GM12874 (cell line): Measurements from ENCODE around the gene PSMD14.

Experiments
- TF ChIP-seq, protein P1 (sequence below): IDR thresholded peaks from 2 replicates; pipeline ENCODE4 v1.5.1; 2011; ENCODE audit warnings: low read depth, mild to moderate bottlenecking, control low read depth, low read length, moderate library complexity; ENCODE audit not compliant: insufficient read depth

Gene PSMD14

DNA sequence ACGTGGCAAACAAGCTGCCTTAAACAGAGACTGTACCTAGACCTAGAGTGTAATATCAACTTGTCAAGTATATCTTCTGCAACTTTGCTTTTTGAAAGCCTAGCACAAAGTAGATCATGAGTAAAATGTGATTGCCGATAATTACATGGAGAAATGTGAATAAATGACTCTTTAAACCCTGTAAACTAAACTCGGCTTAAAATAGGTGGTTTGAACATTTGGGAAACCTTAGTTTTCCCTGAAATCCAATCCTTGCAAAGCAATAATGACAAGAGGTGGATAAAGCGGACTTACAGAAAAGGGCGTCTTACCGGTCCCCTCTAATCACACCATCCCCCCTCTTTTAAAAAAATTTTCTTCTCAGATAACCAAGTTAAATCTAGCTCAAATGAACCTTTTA, 549 bp upstream of the PSMD14 start:
- TF ChIP-seq, protein P1, sequence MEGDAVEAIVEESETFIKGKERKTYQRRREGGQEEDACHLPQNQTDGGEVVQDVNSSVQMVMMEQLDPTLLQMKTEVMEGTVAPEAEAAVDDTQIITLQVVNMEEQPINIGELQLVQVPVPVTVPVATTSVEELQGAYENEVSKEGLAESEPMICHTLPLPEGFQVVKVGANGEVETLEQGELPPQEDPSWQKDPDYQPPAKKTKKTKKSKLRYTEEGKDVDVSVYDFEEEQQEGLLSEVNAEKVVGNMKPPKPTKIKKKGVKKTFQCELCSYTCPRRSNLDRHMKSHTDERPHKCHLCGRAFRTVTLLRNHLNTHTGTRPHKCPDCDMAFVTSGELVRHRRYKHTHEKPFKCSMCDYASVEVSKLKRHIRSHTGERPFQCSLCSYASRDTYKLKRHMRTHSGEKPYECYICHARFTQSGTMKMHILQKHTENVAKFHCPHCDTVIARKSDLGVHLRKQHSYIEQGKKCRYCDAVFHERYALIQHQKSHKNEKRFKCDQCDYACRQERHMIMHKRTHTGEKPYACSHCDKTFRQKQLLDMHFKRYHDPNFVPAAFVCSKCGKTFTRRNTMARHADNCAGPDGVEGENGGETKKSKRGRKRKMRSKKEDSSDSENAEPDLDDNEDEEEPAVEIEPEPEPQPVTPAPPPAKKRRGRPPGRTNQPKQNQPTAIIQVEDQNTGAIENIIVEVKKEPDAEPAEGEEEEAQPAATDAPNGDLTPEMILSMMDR: no peak

DNA sequence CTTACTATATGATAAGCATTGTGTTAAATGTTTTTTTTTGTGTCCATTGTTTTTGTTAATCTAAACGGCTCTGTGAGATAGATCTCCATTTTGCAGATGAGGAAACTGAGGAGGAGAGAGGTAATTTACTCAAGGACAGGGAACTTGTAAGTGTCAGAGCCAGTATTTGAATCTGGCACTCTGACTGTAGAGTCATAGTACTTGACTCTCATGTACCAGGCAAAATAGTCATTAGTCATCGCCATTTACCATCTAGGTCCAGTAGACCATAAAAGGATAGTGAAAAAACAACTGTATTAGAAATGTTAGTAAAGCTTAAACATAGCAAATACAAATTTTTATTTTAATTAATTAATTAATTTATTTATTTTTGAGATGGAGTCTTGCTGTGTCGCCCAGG, 4.8 kb downstream of the PSMD14 start:
- TF ChIP-seq, protein P1: no peak

DNA sequence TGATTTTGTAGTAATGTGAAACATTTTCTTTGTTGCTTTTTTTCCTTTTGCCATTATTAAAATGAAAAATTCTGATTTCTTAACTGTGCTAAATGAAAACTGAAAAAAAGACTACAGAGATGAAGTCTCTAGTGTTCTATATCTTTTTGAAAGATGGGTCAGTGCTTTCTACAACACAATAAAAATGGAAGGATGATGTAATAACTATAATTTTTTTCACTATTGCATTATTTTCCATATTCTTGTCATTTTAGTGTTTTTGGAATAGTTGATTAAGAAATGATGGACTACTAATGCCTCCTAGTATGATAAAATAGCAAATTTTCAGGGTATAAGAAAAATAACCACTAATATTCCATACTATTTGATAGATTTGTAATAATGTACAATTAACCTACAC, 7.2 kb downstream of the PSMD14 start:
- TF ChIP-seq, protein P1: no peak

DNA sequence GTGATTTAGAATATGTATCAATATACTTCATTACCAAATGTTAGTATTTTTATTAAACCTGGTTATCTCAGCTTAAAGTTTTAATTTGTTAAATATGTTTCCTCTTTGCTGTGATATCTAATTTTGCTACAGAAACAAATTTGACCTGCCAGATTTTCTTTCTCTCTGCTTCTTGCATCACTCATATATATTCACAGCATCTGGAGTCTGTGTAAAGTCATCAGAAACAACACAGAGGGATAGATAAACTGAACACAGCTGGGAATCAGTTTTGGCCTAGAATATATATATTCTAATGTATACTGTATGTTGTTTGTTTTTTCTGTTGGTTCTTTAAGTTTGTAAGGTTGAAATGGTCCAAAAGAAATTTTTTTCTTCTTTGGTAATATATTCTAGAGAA, 8.5 kb downstream of the PSMD14 start:
- TF ChIP-seq, protein P1: no peak

DNA sequence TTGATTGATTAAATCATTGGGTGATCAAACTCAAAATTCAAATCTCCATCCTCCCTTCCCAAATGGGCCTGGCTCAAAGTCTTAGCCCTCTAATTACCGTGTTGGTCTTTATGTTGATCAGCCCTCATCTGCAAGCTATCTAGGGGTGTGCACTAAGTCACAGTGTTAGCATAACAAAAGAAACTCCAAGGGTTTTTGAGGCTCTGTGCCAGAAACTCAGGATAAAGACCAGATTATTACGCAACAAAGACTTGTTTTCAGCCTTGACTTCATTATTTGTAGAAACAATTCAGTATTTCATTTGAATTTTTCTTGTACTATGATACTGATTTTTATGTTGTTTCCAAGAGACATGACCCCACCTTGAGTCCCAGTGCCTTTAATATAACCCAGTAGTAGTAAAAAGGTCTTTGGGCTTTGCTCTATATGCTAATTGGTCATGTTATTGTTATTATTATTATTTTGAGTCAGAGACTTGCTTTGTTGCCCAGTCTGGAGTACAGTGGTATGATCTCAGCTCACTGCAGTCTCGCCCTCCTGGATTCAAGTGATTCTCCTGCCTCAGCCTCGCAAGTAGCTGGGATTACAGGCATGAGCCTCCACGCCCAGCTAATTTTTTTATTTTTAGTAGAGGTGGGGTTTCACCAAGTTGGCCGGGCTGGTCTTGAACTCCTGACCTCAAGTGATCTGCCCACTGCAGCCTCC, 13.9 kb downstream of the PSMD14 start:
- TF ChIP-seq, protein P1: no peak

DNA sequence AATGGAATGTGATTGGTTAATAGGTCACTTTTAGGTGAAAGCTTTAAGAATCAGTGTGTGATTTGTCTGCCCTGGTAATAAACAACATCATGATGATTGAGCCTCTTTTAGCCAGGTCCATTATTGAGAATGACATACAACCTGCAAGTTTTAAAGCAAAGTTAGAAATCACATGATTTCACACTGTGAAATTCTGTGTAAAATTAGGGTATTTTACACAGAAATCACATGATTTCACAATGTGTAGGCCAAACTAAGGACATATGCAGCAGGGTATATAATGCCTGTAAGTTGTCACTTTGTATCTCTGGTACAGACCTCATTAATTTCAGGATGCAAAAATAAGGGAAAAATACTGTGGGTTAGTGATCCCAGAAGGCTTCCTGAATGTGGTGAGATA, 16.7 kb downstream of the PSMD14 start:
- TF ChIP-seq, protein P1: no peak

DNA sequence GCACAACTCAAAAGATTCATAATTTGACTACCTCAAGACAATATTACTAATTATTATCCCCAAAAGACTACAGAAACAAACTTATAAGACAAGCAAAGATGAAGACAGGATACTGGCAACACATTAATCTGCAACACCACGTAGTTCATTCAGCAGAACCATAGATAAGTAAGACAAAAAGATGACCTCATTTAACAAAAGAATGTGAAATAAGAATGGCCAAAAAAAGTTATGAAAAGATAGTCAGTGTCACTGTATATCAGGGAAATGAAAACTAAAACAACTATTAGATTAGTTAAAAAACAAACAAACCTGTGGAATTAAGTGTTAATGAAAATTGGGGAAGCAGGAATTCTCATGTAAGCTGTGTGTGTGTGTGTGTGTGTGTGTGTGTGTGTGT, 19.4 kb downstream of the PSMD14 start:
- TF ChIP-seq, protein P1: no peak
